ENCODE measurements around the gene CCL21.

CCL21 gene

DNA sequence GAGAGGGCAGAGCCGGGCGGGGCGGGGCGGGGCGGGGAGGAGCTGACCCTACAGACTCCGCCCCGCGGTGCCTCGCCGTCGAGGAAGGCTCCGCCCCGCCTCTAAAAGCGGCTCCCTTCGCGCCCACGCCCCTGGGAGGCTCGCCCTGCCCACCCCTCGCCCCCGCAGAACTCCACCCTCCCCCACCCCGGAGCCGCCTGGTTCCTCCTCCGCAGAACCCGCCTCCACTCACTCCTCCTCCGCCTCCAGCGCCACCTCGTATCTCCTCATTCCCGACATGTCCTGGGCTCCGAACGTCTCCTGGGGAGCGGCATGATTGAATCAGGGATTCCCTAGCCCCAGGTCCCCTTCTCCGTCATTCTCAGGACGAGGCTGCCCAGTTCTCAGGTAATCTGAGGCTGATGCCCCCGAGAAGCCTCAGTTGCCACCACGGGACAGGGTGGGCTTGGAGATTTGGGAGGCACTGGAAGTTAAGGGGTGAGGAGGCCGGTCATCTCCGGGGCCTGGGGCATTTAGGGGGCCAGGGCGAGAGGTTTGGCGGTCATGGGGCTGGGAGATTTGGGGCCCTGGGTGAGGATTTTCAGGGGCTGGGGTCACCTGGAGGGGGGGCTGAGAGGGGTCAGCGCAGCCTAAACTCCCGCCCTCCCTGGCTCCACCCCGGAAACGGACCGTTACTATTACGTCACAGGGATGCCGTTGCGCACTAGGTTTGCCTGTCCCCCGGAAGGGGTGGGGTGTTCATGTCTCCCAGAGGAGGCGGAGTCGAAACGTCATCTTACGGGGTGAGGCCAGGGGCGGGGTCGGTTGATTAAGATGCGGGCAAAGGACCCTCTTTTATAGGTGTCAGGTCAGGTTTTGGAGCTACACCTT is 44.3 kb downstream of the CCL21 start:
- DNase-seq: peak; percentile 88

DNA sequence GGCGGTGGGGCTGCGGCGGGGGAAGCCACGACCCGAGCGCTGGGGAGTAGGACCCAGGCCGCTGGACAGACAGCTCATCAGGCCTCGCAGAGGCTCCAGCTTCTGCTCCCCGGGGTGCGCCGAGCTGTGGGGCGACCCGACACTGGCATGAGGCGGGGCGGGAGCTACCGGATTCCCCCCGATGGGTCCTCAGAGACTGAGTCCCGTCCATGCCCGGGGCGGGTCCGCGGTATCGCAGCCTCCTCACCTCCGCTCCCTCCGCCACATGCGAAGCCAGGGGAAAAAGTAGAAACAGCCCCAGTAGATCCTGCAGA is 44.9 kb downstream of the CCL21 start:
- DNase-seq: no peak

- DNase-seq: peak; percentile 69
Measured at GRCh38 chr9:34664281-34665066, 45.5 kb downstream of the CCL21 start.

- peak; percentile 16 for DNase-seq
Measured at GRCh38 chr9:34663303-34663605, 46.7 kb downstream of the CCL21 start.

DNA sequence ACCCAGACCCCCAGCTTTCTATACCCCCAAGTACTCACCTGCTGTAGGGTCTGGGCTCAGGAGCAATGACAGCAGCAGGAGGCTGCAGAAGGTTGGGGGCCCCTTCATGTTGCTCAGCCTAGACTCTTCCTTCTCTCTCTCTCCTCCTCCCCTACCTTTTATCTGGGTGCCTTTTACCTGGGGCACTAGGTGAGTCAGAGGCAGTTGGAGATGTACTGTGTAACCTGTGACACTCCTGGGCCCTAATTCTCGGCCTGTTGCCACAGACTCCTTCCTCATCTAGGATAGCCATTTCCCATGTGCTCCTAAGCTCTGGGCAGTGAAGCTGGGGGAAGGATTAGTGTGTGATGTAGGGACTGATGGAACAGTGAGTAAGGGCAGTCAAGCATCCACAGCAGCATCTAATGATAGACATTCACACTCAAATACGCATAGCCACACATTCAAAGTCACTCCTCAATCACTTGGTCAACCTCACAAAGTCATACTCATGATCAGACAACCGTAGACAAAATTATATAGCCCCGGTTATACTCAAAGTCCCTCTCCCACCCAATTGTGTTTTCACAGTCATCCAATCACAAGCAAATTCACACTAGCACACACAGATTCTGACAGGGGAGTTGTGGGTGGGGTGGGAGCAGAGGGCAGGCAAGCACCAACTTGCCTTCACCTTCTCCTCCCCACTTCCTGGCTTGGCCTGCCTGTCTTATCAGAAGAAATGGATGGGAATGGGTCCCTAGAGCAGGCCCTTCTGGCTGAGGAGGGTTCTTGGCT is 47.2 kb downstream of the CCL21 start, which contains the start of gene CCL27:
Gene CCL27, minus strand, starts transcription at position 132 of the 777 bp plus-strand sequence. Its CDS starts 24 bp downstream, at position 108.
- no peak for DNase-seq

GRCh38 chr9:34659592-34660253 is 50.2 kb downstream of the CCL21 start:
- DNase-seq: no peak

All from T-helper 9 cell (primary cell).